HAP-1 (cell line): ENCODE results near the gene POLQ.
"Not testable (repeated sequence)": the region's sequence is repeated elsewhere in the genome, so short reads cannot be mapped to it uniquely, and the experiment has no call there.

Experiments
- DNase-seq, 2 experiments: peaks; one replicate each; pipeline ENCODE4 v3.0.0-alpha.2; 2016 to 2020; ENCODE audit warnings: low spot score in 2 of 2
- H3K27me3 ChIP-seq: fragments of 250-450 bp; sonication (Bioruptor Pico); 2 replicates; pipeline ENCODE4 v1.5.1; 2020; ENCODE audit warnings: low read depth, mild to moderate bottlenecking, moderate library complexity
- H3K36me3 ChIP-seq: fragments of 250-450 bp; sonication (Bioruptor Pico); replicated peaks from 2 replicates; pipeline ENCODE4 v1.5.1; 2020; ENCODE audit warnings: mild to moderate bottlenecking
- H3K4me1 ChIP-seq: fragments of 250-450 bp; sonication (Bioruptor Pico); 2 replicates; pipeline ENCODE4 v1.5.1; 2020; ENCODE audit warnings: mild to moderate bottlenecking
- H3K4me3 ChIP-seq: fragments of 250-450 bp; sonication (Bioruptor Pico); 2 replicates; pipeline ENCODE4 v1.5.1; 2020; ENCODE audit warnings: mild to moderate bottlenecking, moderate library complexity
- H3K9me3 ChIP-seq: fragments of 250-450 bp; sonication (Bioruptor Pico); 2 replicates; pipeline ENCODE4 v1.5.1; 2020; ENCODE audit warnings: mild to moderate bottlenecking, moderate library complexity
- in situ Hi-C: fragments of 300-500 bp; cut with MboI; formaldehyde crosslinking; loops from 3 replicates; pipeline ENCODE4 v1.14.3; 2020; ENCODE audit warnings: low sequenced_read_pairs, inconsistent platforms, mixed read lengths

POLQ gene

GRCh38 chr3:121491683-121492320 lies 54.0 kb downstream of the POLQ start:
- Histone ChIP-seq H3K4me3 (no peak overlapping the region), H3K36me3 (peaks cover 56% of the 10 kb centered on the region), H3K27me3 (no peaks in the 10 kb centered on the region), H3K4me1 (peaks cover 3% of the 10 kb centered on the region; the same call in 1 of the 2 replicates), H3K9me3 (no peaks in the 10 kb centered on the region)
- in situ Hi-C loops, result no loop called here
- DNase-seq, result no peak

- Histone ChIP-seq H3K9me3 (no peaks in the 10 kb centered on the region), H3K36me3 (peaks cover 52% of the 10 kb centered on the region), H3K4me3 (no peak overlapping the region), H3K4me1 (no peaks in the 10 kb centered on the region), H3K27me3 (no peaks in the 10 kb centered on the region)
- DNase-seq, result no peak
- in situ Hi-C loops, result no loop called here
Measured at GRCh38 chr3:121490161-121490560, 55.6 kb downstream of the POLQ start.

- no peaks in the 10 kb centered on the region for H3K4me1 ChIP-seq
- H3K27me3 ChIP-seq, result no peaks in the 10 kb centered on the region
- in situ Hi-C loops, result no loop called here
- no peak for DNase-seq
- no peak overlapping the region for H3K4me3 ChIP-seq
- peaks cover 61% of the 10 kb centered on the region for H3K36me3 ChIP-seq
- H3K9me3 ChIP-seq, result no peaks in the 10 kb centered on the region
Measured at GRCh38 chr3:121488628-121489027, 57.2 kb downstream of the POLQ start.

- Histone ChIP-seq H3K27me3 (no peaks in the 10 kb centered on the region), H3K4me3 (no peak overlapping the region), H3K36me3 (peaks cover 50% of the 10 kb centered on the region), H3K4me1 (no peaks in the 10 kb centered on the region), H3K9me3 (no peaks in the 10 kb centered on the region)
- DNase-seq, result no peak
- in situ Hi-C loops, result no loop called here
Measured at GRCh38 chr3:121483290-121483689, 62.5 kb downstream of the POLQ start.

GRCh38 chr3:121482660-121483059 lies 63.1 kb downstream of the POLQ start:
- Histone ChIP-seq H3K4me3 (no peak overlapping the region), H3K9me3 (no peaks in the 10 kb centered on the region), H3K4me1 (no peaks in the 10 kb centered on the region), H3K36me3 (peaks cover 44% of the 10 kb centered on the region), H3K27me3 (no peaks in the 10 kb centered on the region)
- DNase-seq, result no peak
- in situ Hi-C loops, result no loop called here

GRCh38 chr3:121481106-121481880 lies 64.5 kb downstream of the POLQ start:
- DNase-seq, result no peak
- H3K9me3 ChIP-seq, result no peaks in the 10 kb centered on the region
- H3K36me3 ChIP-seq, result peaks cover 53% of the 10 kb centered on the region
- in situ Hi-C loops, result no loop called here
- no peaks in the 10 kb centered on the region for H3K27me3 ChIP-seq
- H3K4me1 ChIP-seq, result no peaks in the 10 kb centered on the region
- no peak overlapping the region for H3K4me3 ChIP-seq

- no peaks in the 10 kb centered on the region for H3K27me3 ChIP-seq
- H3K36me3 ChIP-seq, result peaks cover 67% of the 10 kb centered on the region
- no peaks in the 10 kb centered on the region for H3K4me1 ChIP-seq
- in situ Hi-C loops, result no loop called here
- no peaks in the 10 kb centered on the region for H3K9me3 ChIP-seq
- H3K4me3 ChIP-seq, result no peak overlapping the region
- DNase-seq, result no peak
Measured at GRCh38 chr3:121477589-121477988, 68.2 kb downstream of the POLQ start.

GRCh38 chr3:121473001-121473400 lies 72.8 kb downstream of the POLQ start:
- peaks cover 82% of the 10 kb centered on the region for H3K36me3 ChIP-seq
- in situ Hi-C loops, result no loop called here
- H3K4me3 ChIP-seq, result no peak overlapping the region
- no peak for DNase-seq
- H3K27me3 ChIP-seq, result no peaks in the 10 kb centered on the region
- H3K9me3 ChIP-seq, result no peaks in the 10 kb centered on the region
- H3K4me1 ChIP-seq, result no peaks in the 10 kb centered on the region

GRCh38 chr3:121467085-121467484 lies 78.7 kb downstream of the POLQ start:
- H3K36me3 ChIP-seq, result peaks cover 80% of the 10 kb centered on the region
- H3K27me3 ChIP-seq, result no peaks in the 10 kb centered on the region
- DNase-seq, result no peak
- no peaks in the 10 kb centered on the region for H3K9me3 ChIP-seq
- in situ Hi-C loops, result no loop called here
- no peaks in the 10 kb centered on the region for H3K4me1 ChIP-seq
- no peak overlapping the region for H3K4me3 ChIP-seq

GRCh38 chr3:121463745-121464144 lies 82.0 kb downstream of the POLQ start:
- DNase-seq, result no peak
- in situ Hi-C loops, result no loop called here
- Histone ChIP-seq H3K36me3 (peaks cover 71% of the 10 kb centered on the region), H3K27me3 (no peaks in the 10 kb centered on the region), H3K9me3 (no peaks in the 10 kb centered on the region), H3K4me1 (no peaks in the 10 kb centered on the region), H3K4me3 (no peak overlapping the region)

GRCh38 chr3:121462565-121462964 lies 83.2 kb downstream of the POLQ start:
- no peak for DNase-seq
- in situ Hi-C loops, result no loop called here
- no peaks in the 10 kb centered on the region for H3K4me1 ChIP-seq
- H3K36me3 ChIP-seq, result peaks cover 64% of the 10 kb centered on the region
- no peak overlapping the region for H3K4me3 ChIP-seq
- no peaks in the 10 kb centered on the region for H3K27me3 ChIP-seq
- H3K9me3 ChIP-seq, result no peaks in the 10 kb centered on the region

GRCh38 chr3:121451752-121452151 lies 94.0 kb downstream of the POLQ start:
- H3K9me3 ChIP-seq, H3K4me1 ChIP-seq, in situ Hi-C loops, H3K4me3 ChIP-seq, H3K27me3 ChIP-seq: not testable (repeated sequence)
- peaks cover 22% of the 10 kb centered on the region for H3K36me3 ChIP-seq
- peak in 1 of 2 experiments; percentile 40 for DNase-seq

- peaks cover 32% of the 10 kb centered on the region for H3K36me3 ChIP-seq
- DNase-seq, result no peak
- H3K4me1 ChIP-seq, result no peaks in the 10 kb centered on the region
- H3K4me3 ChIP-seq, result no peak overlapping the region
- no peaks in the 10 kb centered on the region for H3K9me3 ChIP-seq
- no peaks in the 10 kb centered on the region for H3K27me3 ChIP-seq
- in situ Hi-C loops, result no loop called here
Measured at GRCh38 chr3:121443456-121443855, 102.3 kb downstream of the POLQ start.

GRCh38 chr3:121436641-121437040 lies 109.1 kb downstream of the POLQ start:
- in situ Hi-C loops, result no loop called here
- H3K4me1 ChIP-seq, result no peaks in the 10 kb centered on the region
- no peak for DNase-seq

More at GRCh38 chr3:121436641-121437040, 109.1 kb downstream of the POLQ start:
- Histone ChIP-seq H3K4me3 (no peak overlapping the region), H3K36me3 (peaks cover 57% of the 10 kb centered on the region), H3K27me3 (no peaks in the 10 kb centered on the region), H3K9me3 (no peaks in the 10 kb centered on the region)
